ENCODE measurements around the gene MAP2K7.
"Not testable (repeated sequence)": the region's sequence is repeated elsewhere in the genome, so short reads cannot be mapped to it uniquely, and the experiment has no call there.

MAP2K7 gene

DNA sequence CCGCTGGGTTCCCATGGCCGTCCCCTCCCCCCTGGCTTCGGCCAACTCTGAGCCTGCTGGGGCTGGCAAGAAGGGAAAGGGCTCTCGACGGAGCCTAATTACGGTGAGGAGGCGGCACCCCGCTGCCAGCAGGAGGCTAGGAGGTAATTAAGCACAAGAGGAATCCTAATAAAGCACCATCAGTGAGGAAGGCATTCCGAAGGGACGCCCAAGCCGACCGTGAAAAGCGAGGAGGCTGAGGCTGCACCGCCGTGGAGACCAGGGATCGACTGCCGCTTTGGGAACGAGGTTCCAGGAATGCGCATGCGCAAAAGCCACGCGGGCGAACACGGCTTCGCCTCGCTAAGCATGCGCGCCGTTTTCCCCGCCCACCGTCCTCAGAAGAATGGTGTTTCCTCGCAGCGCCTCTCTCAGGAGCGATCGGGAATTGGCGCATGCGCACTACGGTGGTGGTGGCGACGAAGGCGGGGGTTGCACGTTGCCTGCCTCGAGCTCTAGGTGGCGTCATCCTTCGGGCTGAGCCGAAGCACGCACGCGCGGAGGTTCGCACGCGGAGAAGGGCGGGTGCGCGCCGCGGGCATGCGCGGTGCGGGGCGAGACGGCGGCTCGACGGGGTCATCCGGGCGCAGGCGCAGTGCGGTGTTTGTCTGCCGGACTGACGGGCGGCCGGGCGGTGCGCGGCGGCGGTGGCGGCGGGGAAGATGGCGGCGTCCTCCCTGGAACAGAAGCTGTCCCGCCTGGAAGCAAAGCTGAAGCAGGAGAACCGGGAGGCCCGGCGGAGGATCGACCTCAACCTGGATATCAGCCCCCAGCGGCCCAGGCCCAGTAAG lies at the start of gene MAP2K7:
Gene MAP2K7, plus strand, starts transcription at position 634 of the 830 bp plus-strand sequence. Its CDS starts 68 bp downstream, at position 702.
- FAIRE-seq (peak; percentile 88), DNase-seq (ENCODE audit: low spot score) (peak; percentile 99)

DNA sequence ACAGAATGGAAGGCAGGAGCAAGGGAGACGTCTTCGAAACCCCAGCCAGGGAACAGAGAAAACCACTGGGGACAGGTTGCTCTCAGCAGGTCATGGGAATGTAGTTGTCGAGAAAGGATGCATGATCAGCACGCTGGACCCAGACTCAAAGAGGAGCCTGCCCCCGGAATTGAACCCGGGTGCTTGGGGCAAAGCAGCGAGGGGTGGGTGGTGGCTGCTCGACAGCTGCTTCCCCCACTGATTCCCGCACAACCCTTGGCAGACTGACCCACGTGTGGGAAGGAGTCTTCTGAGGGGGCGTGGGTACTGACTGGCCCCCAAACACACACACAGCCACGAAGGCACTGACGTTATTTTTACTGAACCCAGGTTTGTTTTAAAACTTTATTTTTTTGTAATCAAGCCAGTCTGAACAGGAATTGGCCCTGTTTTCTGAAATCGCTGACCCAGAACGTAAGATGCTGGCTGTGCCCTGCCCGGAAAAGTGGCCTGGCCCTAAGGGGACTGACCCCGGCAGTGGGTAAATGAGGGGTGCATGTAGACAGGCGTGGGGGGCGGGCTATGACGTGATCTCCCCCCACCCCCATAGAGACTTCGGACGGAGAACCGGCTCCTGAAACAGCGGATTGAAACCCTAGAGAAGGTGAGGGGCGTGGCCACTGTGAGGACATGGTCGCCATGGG lies 48.1 kb upstream of the MAP2K7 start:
- no peak for FAIRE-seq
- DNase-seq (ENCODE audit: low spot score) = no peak

DNA sequence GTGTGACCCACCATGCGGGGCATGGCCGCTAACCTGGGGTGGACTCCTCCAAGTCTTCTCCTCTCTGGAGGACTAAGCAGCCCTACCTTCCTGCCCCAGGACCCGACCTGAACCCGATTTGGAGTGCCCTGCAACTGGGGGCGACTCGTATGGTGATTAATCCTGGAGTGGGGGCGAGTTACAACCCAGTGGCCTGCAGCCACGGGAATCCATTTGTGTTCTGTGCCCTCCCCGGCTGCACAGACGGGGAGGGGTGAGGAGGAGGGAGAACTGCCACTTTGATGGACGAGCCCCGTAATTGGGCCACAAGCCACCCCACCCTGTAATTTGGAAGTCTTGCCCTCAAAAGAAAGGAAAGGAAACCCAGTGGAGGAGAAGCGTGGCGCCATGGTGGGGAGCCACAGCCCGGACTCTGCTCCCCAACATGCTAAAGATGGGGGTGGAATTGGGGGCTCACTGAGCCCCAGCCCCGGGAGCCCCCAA lies 47.5 kb upstream of the MAP2K7 start:
- DNase-seq (ENCODE audit: low spot score) (no peak), FAIRE-seq (no peak)

DNA sequence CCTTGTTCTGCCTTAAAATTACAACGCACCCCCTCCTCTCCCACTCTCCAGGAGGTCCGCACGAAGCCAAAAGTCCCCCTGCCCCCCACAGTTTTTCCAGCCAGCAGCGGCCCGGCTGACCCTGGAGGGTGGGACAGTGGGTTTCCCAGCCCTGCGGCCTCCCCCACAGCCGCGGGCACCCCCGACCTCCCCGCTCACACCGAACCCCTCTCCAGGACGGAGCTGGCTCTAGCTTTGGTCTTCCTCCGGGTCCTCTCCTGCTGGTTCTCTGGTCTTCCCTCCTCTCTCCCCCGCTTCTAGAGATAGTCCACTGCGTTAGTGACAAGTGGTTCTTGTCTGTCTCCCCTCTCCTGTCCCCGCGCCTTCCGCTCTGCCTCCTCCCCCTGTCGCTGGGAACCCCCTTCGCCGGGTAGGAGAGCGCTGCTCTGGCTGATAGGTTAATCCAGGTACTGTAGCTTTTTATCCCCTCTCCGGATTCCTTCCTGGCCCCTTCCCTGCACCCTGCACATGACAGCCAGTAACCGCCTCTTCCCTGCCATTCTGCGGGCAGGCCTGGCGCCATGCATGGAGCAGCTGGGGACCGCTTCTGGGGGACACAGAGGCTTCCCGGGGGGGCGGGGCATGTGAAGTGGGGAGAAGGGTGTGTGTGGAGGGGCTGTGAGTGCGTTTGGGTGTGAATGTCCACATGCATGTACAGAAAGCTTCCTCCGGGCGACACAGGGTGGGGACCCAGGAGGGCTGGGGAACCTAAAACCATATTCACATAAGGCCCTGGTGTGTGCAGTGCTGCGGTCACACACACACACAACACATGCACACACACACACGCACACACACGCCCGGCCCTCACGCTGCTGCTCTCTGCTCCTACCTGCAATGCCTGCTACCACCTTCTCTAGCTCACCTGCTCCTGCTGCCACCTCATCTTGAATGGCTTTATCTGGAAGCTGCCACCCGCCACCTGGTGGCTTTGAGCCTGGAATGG lies 46.7 kb upstream of the MAP2K7 start:
- FAIRE-seq (no peak), DNase-seq (ENCODE audit: low spot score) (no peak)

- FAIRE-seq = no peak
- no peak for DNase-seq (ENCODE audit: low spot score)
Observed at GRCh38 chr19:7857727-7858108, 46.0 kb upstream of the MAP2K7 start.

DNA sequence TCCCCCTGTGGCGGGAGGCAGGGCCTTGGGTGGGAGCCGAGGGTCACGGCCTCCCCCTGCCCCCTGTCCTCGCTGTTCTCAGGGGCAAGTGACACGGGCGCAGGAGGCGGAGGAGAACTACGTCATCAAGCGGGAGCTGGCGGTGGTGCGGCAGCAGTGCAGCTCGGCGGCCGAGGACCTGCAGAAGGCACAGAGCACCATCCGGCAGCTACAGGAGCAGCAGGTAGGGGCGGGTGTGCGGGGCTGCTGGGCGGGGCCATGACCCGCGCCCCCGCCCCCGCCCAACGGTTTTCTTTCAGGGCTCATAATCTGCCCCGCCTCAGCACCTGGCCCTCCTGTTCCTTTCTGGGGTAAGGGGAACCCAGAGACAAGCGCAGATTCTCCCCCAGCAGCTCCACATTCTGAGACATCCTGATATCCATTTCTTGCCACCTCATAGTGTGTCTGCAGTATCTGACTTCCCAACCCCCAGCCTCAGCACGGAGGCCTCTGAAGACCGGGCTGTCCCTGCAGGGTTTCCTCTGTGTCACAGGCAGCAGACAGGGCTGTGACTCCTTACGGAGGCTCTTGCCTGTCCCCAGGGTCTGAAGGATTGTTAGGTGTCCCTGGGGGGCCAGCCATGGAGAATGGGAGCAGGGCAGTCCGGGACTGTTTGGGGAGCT lies 45.4 kb upstream of the MAP2K7 start:
- DNase-seq (ENCODE audit: low spot score) (no peak), FAIRE-seq (no peak)

DNA sequence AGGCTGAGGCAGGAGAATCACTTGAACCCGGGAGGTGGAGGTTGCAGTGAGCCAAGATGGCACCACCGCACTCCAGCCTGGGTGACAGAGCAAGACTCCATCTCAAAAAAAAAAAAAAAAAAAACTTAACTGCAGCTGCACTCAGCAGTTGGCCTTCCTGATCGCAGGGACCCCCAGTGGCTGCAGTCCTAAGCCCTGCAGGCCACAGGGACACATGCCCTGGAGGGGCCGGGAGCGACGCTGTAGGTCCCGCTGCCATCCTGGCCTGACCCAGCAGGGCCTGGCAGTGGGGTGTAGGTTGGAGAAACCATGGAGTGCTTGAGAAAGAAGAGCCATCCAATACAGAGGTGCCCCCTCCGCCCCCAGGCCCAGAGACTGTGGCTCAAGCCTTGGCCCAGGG lies 44.6 kb upstream of the MAP2K7 start:
- not testable (repeated sequence) for FAIRE-seq; DNase-seq (ENCODE audit: low spot score)

GRCh38 chr19:7859831-7860713 lies 43.6 kb upstream of the MAP2K7 start:
- no peak for FAIRE-seq

GRCh38 chr19:7860714-7861618 lies 42.7 kb upstream of the MAP2K7 start:
- FAIRE-seq (no peak), DNase-seq (ENCODE audit: low spot score) (no peak)

More at GRCh38 chr19:7859831-7860713, 43.6 kb upstream of the MAP2K7 start:
- DNase-seq (ENCODE audit: low spot score) = no peak

GRCh38 chr19:7861619-7862412 lies 41.9 kb upstream of the MAP2K7 start:
- FAIRE-seq = no peak
- DNase-seq (ENCODE audit: low spot score) = no peak

DNA sequence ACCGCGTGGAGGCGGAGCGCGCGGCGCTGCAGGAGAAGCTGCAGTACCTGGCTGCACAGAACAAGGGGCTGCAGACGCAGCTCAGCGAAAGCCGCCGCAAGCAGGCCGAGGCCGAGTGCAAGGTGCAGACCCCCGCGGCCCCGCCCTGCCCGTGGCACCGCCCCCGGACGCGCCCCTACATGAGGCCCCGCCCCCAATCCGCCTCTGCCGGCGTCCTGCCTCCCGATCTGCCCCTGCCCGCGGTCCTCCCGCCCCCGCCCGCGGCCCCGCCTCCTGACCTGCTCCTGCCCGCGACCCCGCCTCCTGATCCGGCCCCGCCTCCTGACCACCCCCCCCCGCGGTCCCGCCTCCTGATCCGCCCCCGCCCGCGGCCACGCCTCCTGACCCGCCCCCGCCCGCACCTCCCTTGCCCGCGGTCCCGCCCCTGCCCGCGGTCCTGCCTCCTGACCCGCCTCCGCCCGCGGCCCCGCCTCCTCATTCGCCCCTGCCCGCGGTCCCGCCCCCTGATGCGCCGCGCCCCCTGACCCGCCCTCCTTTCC lies 41.2 kb upstream of the MAP2K7 start:
- DNase-seq (ENCODE audit: low spot score) = no peak

DNA sequence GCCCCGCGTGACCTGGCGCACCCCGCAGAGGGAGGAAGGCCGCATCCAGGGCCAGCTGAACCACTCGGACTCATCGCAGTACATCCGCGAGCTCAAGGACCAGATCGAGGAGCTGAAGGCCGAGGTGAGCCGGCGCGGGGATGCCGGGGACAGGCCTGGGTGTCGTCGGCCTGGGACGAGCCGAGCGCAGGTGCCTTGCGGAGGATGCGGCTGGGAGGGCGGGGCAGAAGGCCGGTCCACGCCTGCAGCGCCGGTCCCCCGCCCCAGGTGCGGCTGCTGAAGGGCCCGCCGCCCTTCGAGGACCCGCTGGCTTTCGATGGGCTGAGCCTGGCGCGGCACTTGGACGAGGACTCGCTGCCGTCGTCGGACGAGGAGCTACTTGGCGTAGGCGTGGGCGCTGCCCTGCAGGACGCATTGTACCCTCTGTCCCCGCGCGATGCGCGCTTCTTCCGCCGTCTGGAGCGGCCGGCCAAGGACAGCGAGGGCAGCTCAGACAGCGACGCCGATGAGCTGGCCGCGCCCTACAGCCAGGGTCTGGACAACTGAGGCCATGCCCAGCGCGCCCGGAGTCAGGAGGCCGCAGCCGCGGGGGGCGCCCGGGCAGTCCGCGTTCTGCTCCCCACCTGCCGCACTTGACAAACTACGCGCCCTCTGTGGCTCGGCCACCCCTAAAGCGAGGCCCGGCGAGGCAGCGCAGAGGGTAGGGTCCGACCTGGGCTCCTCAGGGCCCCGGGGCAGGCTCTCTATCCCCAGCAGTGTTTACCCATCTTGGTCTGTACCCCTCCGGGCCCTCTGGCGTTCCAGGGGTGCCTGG lies 40.3 kb upstream of the MAP2K7 start:
- FAIRE-seq (no peak), DNase-seq (ENCODE audit: low spot score) (no peak)

More for the DNA sequence above, 41.2 kb upstream of the MAP2K7 start:
- FAIRE-seq = no peak

- FAIRE-seq (no peak), DNase-seq (ENCODE audit: low spot score) (no peak)
Observed at GRCh38 chr19:7863971-7864689, 39.5 kb upstream of the MAP2K7 start.

DNA sequence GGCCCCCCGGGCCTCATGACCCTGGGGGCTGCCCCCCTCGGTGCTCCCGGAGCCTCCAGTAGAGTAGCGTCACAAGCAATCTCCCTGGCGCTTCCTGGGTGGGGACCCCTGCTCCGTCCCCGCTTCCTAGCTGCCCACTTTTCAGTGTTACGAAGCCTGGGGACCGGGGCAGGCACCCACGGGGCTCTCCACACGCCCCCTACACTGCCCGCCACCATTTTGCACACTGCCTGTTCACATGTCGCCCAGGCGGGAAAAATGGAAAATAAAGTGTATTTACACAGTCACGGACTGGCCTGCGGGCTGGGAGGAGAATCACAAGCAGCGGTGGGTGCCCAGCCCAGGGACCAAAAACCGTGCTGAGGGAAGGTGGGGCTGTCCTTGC lies 39.0 kb upstream of the MAP2K7 start:
- DNase-seq (ENCODE audit: low spot score) = no peak
- FAIRE-seq = no peak

DNA sequence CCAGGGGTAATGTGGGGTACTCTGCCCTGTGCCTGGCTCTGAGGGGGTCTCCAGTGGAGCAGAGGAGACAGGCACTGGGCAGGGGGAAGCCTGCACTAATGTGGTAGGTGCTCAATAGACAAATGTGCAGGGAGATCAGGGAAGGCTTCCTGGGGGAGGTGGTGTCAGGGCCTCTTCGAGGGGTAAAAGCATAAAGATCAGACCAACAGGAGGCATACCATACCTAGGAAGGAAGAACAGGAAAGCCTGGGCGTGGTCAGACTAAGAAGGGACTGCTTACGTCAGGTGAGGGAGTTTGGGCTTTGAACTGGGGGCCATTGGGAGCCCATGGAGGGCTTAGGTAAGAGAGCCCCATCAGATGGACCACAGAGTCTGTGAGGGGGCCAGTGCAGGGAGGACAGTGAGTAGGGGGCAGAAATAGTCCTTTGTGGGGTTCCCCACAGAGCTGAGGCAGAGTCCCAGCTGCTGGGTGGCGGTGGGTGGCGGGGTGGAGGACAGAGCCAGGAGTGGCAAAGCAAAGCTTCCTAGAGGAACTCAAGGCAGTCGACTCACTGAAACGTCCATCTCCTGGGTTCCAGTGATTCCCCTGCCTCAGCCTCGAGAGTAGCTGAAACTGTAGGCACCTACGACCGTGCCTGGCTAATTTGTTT lies 38.3 kb upstream of the MAP2K7 start:
- no peak for FAIRE-seq
- no peak for DNase-seq (ENCODE audit: low spot score)
